ENCODE data around the gene FCN3. TPM values are rescaled to one million over a fixed set of nuclear protein-coding genes. Genes with fewer than 3 reads are reported as not detected.

The FCN3 gene
- total RNA-seq, 1 donor from 2014 or later, result 2.4 TPM

DNA sequence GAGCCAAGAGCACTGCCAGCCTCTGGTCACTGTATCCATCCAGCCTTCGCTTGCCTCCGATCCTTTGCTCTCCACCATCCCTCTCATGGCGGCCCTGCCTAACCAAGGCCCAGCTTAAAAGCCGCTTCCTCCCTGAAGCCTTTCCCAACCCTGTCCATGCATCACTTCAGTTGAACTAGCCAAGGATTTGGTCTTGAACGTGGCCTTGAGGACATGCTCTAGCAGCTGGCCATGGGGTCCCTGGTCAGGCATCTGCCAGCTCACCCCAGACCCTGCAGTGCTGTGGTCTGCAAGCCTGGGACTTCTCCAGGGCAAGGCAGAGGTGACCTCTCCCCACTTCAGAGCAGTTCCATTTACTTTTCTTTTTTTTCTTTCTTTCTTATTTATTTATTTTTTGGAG, 37.9 kb downstream of the FCN3 start:
- ATAC-seq, result no peak

GRCh38 chr1:27335506-27336422, 38.9 kb downstream of the FCN3 start:
- no peak for ATAC-seq

DNA sequence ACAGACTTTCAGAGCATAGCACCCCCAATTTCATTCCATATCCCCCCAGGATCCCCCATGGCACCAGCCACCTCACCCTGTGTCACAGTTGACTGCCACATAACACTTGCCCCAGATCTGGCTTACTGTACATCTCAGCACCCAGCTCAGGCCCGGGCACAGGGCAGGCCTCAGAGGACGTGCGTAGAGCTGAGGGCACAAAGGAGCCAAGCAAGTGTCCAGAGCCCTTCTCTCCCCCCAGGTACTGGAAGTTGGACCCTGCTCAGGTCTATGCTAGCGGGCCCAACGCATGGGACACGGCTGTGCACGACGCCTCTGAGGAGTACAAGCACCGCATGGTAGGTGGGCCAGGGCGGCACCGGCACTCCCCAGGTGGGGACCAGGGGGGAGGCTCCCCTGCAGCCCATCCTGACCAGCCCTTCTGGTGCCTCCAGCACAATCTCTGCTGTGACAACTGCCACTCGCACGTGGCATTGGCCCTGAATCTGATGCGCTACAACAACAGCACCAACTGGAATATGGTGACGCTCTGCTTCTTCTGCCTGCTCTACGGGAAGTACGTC, 40.8 kb downstream of the FCN3 start:
- no peak for ATAC-seq

GRCh38 chr1:27332536-27333281, 41.9 kb downstream of the FCN3 start:
- peak; percentile 31 for ATAC-seq

- ATAC-seq, result no peak
These were observed 42.7 kb downstream of the FCN3 start for GRCh38 chr1:27331922-27332321.

DNA sequence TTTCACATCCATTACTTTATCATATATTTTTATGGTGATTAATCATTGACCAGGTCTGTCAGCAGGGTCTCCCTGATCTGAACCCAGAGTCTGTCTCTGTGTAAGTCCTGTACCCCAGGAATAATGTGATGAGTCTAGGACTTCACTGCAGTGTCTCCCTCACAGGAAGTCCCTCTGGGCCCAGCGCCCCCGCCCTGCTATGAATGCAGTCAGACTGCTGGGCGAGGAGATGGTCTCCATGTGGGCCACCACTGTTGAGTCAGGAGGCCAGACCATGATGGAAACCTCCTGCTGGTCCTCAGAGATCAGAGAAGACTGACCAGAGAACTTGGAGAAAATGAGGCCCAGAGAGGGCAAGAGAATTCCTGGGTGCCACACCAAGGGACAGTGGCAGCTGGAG, 43.2 kb downstream of the FCN3 start:
- no peak for ATAC-seq

- no peak for ATAC-seq
These were observed 43.8 kb downstream of the FCN3 start for GRCh38 chr1:27330786-27331185.

- no peak for ATAC-seq
These were observed 46.7 kb downstream of the FCN3 start for GRCh38 chr1:27327964-27328363.

GRCh38 chr1:27325286-27325685, 49.3 kb downstream of the FCN3 start:
- no peak for ATAC-seq

GRCh38 chr1:27322569-27323240, 51.9 kb downstream of the FCN3 start:
- ATAC-seq, result no peak

GRCh38 chr1:27321813-27322568, 52.6 kb downstream of the FCN3 start, which contains the start of gene TMEM222:
TSS of gene TMEM222 (plus strand) at chr1:27322163. CDS start at chr1:27322198, 35 bp downstream.
- ATAC-seq, result peak; percentile 96

Other genes with a start within 250 kb of the FCN3 start
- gene SLC9A1, start 219.7 kb downstream of the FCN3 start, total RNA-seq, result 27.3 TPM
- 16.3 TPM for gene WDTC1, start 140.2 kb downstream of the FCN3 start, total RNA-seq
- 38.6 TPM for gene TMEM222, start 52.7 kb downstream of the FCN3 start, total RNA-seq
- 113 TPM for gene SYTL1, start 32.8 kb downstream of the FCN3 start, total RNA-seq
- gene MAP3K6, start 7.9 kb downstream of the FCN3 start, total RNA-seq, result 76.3 TPM
- gene CD164L2, start 8.5 kb upstream of the FCN3 start, total RNA-seq, result 12.2 TPM
- 0.52 TPM for gene GPR3, start 17.8 kb upstream of the FCN3 start, total RNA-seq
- 169 TPM for gene WASF2, start 115.3 kb upstream of the FCN3 start, total RNA-seq
- 51.7 TPM for gene AHDC1, start 229.3 kb upstream of the FCN3 start, total RNA-seq